IMR-90 (cell line): ENCODE results near the gene ATRNL1. TPM values are rescaled to one million over a fixed set of nuclear protein-coding genes. Genes with fewer than 3 reads are reported as not detected.

Source experiments
- ATAC-seq: fragments of 200-7000 bp; cut with Tn5 transposase; 2 replicates; pipeline ENCODE4 v1.9.1; 2020; ENCODE audit warnings: low read depth, mild to moderate bottlenecking, moderate library complexity
- BruUV-seq: library from RNA; stranded (reverse); fragments of 400-500 nt; replicated peaks from 2 replicates; lab custom pipeline; 2021; lab: Mats Ljungman, UMichigan
- CTCF ChIA-PET: fragments of 300-600 bp; formaldehyde crosslinking; extraction: SDS; loops from one replicate; lab custom pipeline; 2021; ENCODE audit warnings: antibody characterized with exemption; lab: Yijun Ruan, JAX
- POLR2A ChIA-PET: fragments of 300-600 bp; sonication (Branson Sonifier 250); formaldehyde crosslinking; loops from one replicate; lab custom pipeline; 2022; ENCODE audit warnings: antibody characterized with exemption; ENCODE audit not compliant: unreplicated experiment; lab: Charles Lee
- DNase-seq: peaks from one replicate; pipeline ENCODE4 v3.0.0; 2013
- H2AFZ ChIP-seq: replicated peaks from 2 replicates; pipeline ENCODE3; 2013; ENCODE audit warnings: low read length, mild to moderate bottlenecking; ENCODE audit not compliant: poor library complexity
- H2AK5ac ChIP-seq: 2 replicates; pipeline ENCODE4 v1.6.1; 2013; ENCODE audit warnings: low read depth, low read length, inconsistent platforms
- H2AK9ac ChIP-seq: replicated peaks from 2 replicates; pipeline ENCODE3; 2013; ENCODE audit warnings: mild to moderate bottlenecking, low read depth, low read length, moderate library complexity; ENCODE audit not compliant: poor library complexity
- H2BK120ac ChIP-seq: 2 replicates; pipeline ENCODE4 v1.6.1; 2013; ENCODE audit warnings: low read depth, low read length, inconsistent platforms
- H2BK15ac ChIP-seq: 3 replicates; pipeline ENCODE4 v1.6.1; 2013; ENCODE audit warnings: low read depth, low read length, inconsistent platforms
- H2BK20ac ChIP-seq: 2 replicates; pipeline ENCODE4 v1.6.1; 2013; ENCODE audit warnings: low read depth, mild to moderate bottlenecking, inconsistent platforms, low read length, moderate library complexity
- H2BK5ac ChIP-seq: 2 replicates; pipeline ENCODE4 v1.6.1; 2013; ENCODE audit warnings: mild to moderate bottlenecking, low read depth, low read length, inconsistent platforms; ENCODE audit not compliant: poor library complexity, severe bottlenecking
- H3K14ac ChIP-seq: replicated peaks from 2 replicates; pipeline ENCODE4 v1.6.1; 2013; ENCODE audit warnings: low read depth, low read length, inconsistent platforms
- H3K18ac ChIP-seq: 2 replicates; pipeline ENCODE4 v1.6.1; 2013; ENCODE audit warnings: low read depth, low read length, control low read depth
- H3K23ac ChIP-seq: 2 replicates; pipeline ENCODE4 v1.6.1; 2013; ENCODE audit warnings: low read depth, low read length, inconsistent platforms
- H3K27ac ChIP-seq: 2 replicates; pipeline ENCODE4 v1.5.1; 2013; ENCODE audit warnings: mild to moderate bottlenecking, control low read depth, low read length; ENCODE audit not compliant: insufficient read depth
- H3K27me3 ChIP-seq: 2 replicates; pipeline ENCODE4 v1.6.1; 2013; ENCODE audit warnings: low read length; ENCODE audit not compliant: control insufficient read depth, insufficient read depth
- H3K36me3 ChIP-seq: 2 replicates; pipeline ENCODE4 v1.6.1; 2013; ENCODE audit warnings: low read length, mixed read lengths; ENCODE audit not compliant: control insufficient read depth, insufficient read depth
- H3K4ac ChIP-seq: 2 replicates; pipeline ENCODE4 v1.6.1; 2013; ENCODE audit warnings: low read depth, low read length, inconsistent platforms
- H3K4me1 ChIP-seq: 2 replicates; pipeline ENCODE4 v1.6.1; 2013; ENCODE audit warnings: low read length, mixed read lengths; ENCODE audit not compliant: control insufficient read depth, insufficient read depth
- H3K4me2 ChIP-seq: 2 replicates; pipeline ENCODE4 v1.6.1; 2013; ENCODE audit warnings: low read depth, mild to moderate bottlenecking, control low read depth, low read length, moderate library complexity
- H3K4me3 ChIP-seq: 2 replicates; pipeline ENCODE4 v1.5.1; 2013; ENCODE audit warnings: low read depth, mild to moderate bottlenecking, control low read depth, low read length, moderate library complexity; ENCODE audit not compliant: insufficient read depth
- H3K56ac ChIP-seq: 2 replicates; pipeline ENCODE4 v1.6.1; 2013; ENCODE audit warnings: low read length, inconsistent platforms; ENCODE audit not compliant: insufficient read depth; ENCODE audit errors: extremely low read depth
- H3K79me1 ChIP-seq, 2 experiments: 2 replicates each; pipeline ENCODE4 v1.6.1; 2013; ENCODE audit warnings: low read length in 2 of 2, inconsistent platforms in 1 of 2, low read depth in 1 of 2
- H3K9ac ChIP-seq: 2 replicates; pipeline ENCODE4 v1.6.1; 2013; ENCODE audit warnings: low read depth, low read length, control low read depth
- H3K9me1 ChIP-seq: 2 replicates; pipeline ENCODE4 v1.6.1; 2013; ENCODE audit warnings: low read length, inconsistent platforms; ENCODE audit not compliant: insufficient read depth
- H3K9me3 ChIP-seq: 2 replicates; pipeline ENCODE4 v1.6.1; 2013; ENCODE audit warnings: low read length; ENCODE audit not compliant: control insufficient read depth, insufficient read depth
- H4K20me1 ChIP-seq: 2 replicates; pipeline ENCODE4 v1.6.1; 2013; ENCODE audit warnings: low read length, inconsistent platforms; ENCODE audit not compliant: insufficient read depth
- H4K5ac ChIP-seq: 2 replicates; pipeline ENCODE4 v1.6.1; 2013; ENCODE audit warnings: mild to moderate bottlenecking, low read depth, low read length, control low read depth
- H4K8ac ChIP-seq, 2 experiments: 2 replicates each; pipeline ENCODE4 v1.6.1; 2013; ENCODE audit warnings: low read depth in 2 of 2, low read length in 2 of 2, control low read depth in 1 of 2, inconsistent platforms in 1 of 2
- H4K91ac ChIP-seq: 2 replicates; pipeline ENCODE4 v1.6.1; 2013; ENCODE audit warnings: low read depth, low read length, inconsistent platforms; ENCODE audit not compliant: insufficient read depth
- BHLHE40 ChIP-seq: fragments of 150-350 bp; IDR thresholded peaks from 2 replicates; pipeline ENCODE4 v1.6.1; 2016; ENCODE audit warnings: mild to moderate bottlenecking, low read depth, low read length
- CEBPB ChIP-seq: IDR thresholded peaks from 2 replicates; pipeline ENCODE4 v1.6.1; 2012; ENCODE audit warnings: low read depth, low read length, improper control_type of control experiment
- FOS ChIP-seq: fragments of 150-350 bp; IDR thresholded peaks from 2 replicates; pipeline ENCODE4 v1.6.1; 2016; ENCODE audit warnings: low read depth, low read length
- MAZ ChIP-seq: IDR thresholded peaks from 2 replicates; pipeline ENCODE4 v1.6.1; 2012; ENCODE audit warnings: low read depth, mild to moderate bottlenecking, low read length, improper control_type of control experiment, moderate library complexity, borderline replicate concordance
- MXI1 ChIP-seq: IDR thresholded peaks from 2 replicates; pipeline ENCODE4 v1.6.1; 2012; ENCODE audit warnings: low read depth, mild to moderate bottlenecking, low read length, moderate library complexity, borderline replicate concordance
- NFE2L2 ChIP-seq: fragments of 150-350 bp; IDR thresholded peaks from 2 replicates; pipeline ENCODE4 v1.6.1; 2016; ENCODE audit warnings: low read depth, mild to moderate bottlenecking, low read length
- POLR2A ChIP-seq: IDR thresholded peaks from 2 replicates; pipeline ENCODE4 v1.6.1; 2012; ENCODE audit warnings: mild to moderate bottlenecking, low read depth, low read length
- RCOR1 ChIP-seq: IDR thresholded peaks from 2 replicates; pipeline ENCODE4 v1.6.1; 2012; ENCODE audit warnings: mild to moderate bottlenecking, low read length, improper control_type of control experiment; ENCODE audit not compliant: insufficient replicate concordance
- RFX5 ChIP-seq: IDR thresholded peaks from 2 replicates; pipeline ENCODE4 v1.8.0; 2012; ENCODE audit warnings: low read depth, mild to moderate bottlenecking, low read length, moderate library complexity
- SMC3 ChIP-seq: fragments of 150-350 bp; IDR thresholded peaks from 2 replicates; pipeline ENCODE4 v1.6.1; 2016; ENCODE audit warnings: low read depth, mild to moderate bottlenecking, antibody characterized with exemption, low read length, moderate library complexity
- WGBS, 2 experiments: methylation state at CpG; one replicate each; pipeline versions ENCODE4 v1.1.5 to v1.1.7; 2013; ENCODE audit warnings: missing lambda C conversion rate in 2 of 2; ENCODE audit not compliant: insufficient read length in 1 of 2; ENCODE audit errors: extremely low coverage in 2 of 2; 5-methylcytosine and 5-hydroxymethylcytosine counted together
- dilution Hi-C: fragments of 300-500 bp; cut with HindIII; formaldehyde crosslinking; loops from one replicate; pipeline ENCODE4 v1.14.3; 2018; ENCODE audit warnings: low sequenced_read_pairs; ENCODE audit not compliant: unreplicated experiment
- in situ Hi-C: fragments of 300-500 bp; cut with MboI; formaldehyde crosslinking; loops from 3 replicates; pipeline ENCODE4 v1.14.3; 2019; ENCODE audit warnings: low sequenced_read_pairs, inconsistent platforms, mixed read lengths
- intact Hi-C: fragments of 100-400 bp; cut with micrococcal nuclease; formaldehyde crosslinking; loops from 2 replicates; pipeline ENCODE4 v1.10.0; 2022
- polyA plus RNA-seq, 3 experiments: library from polyadenylated mRNA; depleted of rRNA; stranded (reverse); fragments of >200 nt; gene quantifications; 2 replicates each; pipeline ENCODE4 v1.2.3, GENCODE V29; 2012; ENCODE audit warnings: low replicate concordance in 1 of 3
- total RNA-seq: library from RNA; depleted of rRNA; stranded (reverse); fragments of >200 nt; gene quantifications from 2 replicates; pipeline ENCODE4 v1.2.3, GENCODE V29; 2012
- TF ChIP-seq, protein P1 (sequence below): fragments of 150-350 bp; IDR thresholded peaks from 2 replicates; pipeline ENCODE4 v1.6.1; 2016; ENCODE audit warnings: low read depth, mild to moderate bottlenecking, low read length, moderate library complexity, borderline replicate concordance
- TF ChIP-seq, protein P2 (sequence below): conservative IDR thresholded peaks from 2 replicates; pipeline ENCODE4 v1.5.1; 2012; ENCODE audit warnings: mild to moderate bottlenecking, low read depth, low read length, improper control_type of control experiment

Gene ATRNL1
- total and polyA plus RNA-seq, 2 of the 4 experiments (the other 2 are of a cell fraction), result 0.18 to 0.19 TPM

DNA sequence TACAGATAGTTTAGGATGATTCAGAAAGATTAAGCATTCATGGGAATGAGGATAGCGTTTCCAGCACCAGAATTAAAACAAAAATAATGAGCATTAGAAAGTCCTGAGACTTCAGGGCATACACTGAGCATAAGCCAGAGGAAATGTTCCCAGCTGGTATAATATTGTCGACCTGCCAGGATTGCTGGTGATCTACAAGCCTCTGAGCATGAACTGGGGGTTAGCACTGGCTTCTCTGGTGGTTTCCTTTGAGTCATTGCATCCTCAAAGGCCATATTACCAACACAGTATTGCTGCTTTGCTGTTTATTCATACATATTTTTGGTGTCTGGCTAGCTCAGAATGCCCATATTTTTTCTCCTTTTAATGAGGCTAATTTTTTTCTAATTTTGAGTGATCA, 10.7 kb upstream of the ATRNL1 start:
- dilution Hi-C loops (no loop called here), in situ Hi-C loops (no loop called here), intact Hi-C loops (no loop called here)
- Histone ChIP-seq H2AK9ac (no peak overlapping the region), H3K9me1 (no peaks in the 10 kb centered on the region), H2AK5ac (no peak overlapping the region), H3K9me3 (no peaks in the 10 kb centered on the region), H2BK120ac (no peak overlapping the region), H3K4ac (no peak overlapping the region), H2BK5ac (no peak overlapping the region), H2BK15ac (no peak overlapping the region), H3K27ac (no peak overlapping the region), H4K91ac (no peak overlapping the region), H3K23ac (no peak overlapping the region), H2AFZ (no peak overlapping the region), H4K20me1 (no peaks in the 10 kb centered on the region), H3K79me1 (no peaks in the 10 kb centered on the region), H3K4me1 (no peaks in the 10 kb centered on the region), H4K5ac (no peak overlapping the region), H3K4me3 (no peak overlapping the region), H3K36me3 (no peaks in the 10 kb centered on the region), H3K56ac (no peak overlapping the region), H3K14ac (no peak overlapping the region), H3K27me3 (peaks cover 6% of the 10 kb centered on the region; the same call in 1 of the 2 replicates), H2BK20ac (no peak overlapping the region), H4K8ac (no peak overlapping the region), H3K18ac (no peak overlapping the region), H3K9ac (no peak overlapping the region), H3K4me2 (no peak overlapping the region)
- CTCF ChIA-PET, result interaction anchor here (0.7 kb wide), 1 partner anchor 204 kb away, joined by 3 read pairs; no protein-coding TSS in a partner anchor
- POLR2A ChIA-PET, result no interaction called here
- no peak for TF ChIP-seq BHLHE40
- TF ChIP-seq, protein P1, sequence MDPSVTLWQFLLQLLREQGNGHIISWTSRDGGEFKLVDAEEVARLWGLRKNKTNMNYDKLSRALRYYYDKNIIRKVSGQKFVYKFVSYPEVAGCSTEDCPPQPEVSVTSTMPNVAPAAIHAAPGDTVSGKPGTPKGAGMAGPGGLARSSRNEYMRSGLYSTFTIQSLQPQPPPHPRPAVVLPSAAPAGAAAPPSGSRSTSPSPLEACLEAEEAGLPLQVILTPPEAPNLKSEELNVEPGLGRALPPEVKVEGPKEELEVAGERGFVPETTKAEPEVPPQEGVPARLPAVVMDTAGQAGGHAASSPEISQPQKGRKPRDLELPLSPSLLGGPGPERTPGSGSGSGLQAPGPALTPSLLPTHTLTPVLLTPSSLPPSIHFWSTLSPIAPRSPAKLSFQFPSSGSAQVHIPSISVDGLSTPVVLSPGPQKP, result no peak
- TF ChIP-seq FOS, result no peak
- TF ChIP-seq RCOR1, result no peak
- no peak for TF ChIP-seq MXI1
- TF ChIP-seq CEBPB, result no peak
- no peak for TF ChIP-seq POLR2A
- TF ChIP-seq, protein P2, sequence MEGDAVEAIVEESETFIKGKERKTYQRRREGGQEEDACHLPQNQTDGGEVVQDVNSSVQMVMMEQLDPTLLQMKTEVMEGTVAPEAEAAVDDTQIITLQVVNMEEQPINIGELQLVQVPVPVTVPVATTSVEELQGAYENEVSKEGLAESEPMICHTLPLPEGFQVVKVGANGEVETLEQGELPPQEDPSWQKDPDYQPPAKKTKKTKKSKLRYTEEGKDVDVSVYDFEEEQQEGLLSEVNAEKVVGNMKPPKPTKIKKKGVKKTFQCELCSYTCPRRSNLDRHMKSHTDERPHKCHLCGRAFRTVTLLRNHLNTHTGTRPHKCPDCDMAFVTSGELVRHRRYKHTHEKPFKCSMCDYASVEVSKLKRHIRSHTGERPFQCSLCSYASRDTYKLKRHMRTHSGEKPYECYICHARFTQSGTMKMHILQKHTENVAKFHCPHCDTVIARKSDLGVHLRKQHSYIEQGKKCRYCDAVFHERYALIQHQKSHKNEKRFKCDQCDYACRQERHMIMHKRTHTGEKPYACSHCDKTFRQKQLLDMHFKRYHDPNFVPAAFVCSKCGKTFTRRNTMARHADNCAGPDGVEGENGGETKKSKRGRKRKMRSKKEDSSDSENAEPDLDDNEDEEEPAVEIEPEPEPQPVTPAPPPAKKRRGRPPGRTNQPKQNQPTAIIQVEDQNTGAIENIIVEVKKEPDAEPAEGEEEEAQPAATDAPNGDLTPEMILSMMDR, result no peak
- no peak for TF ChIP-seq SMC3
- TF ChIP-seq NFE2L2, result no peak
- no peak for TF ChIP-seq MAZ
- no peak for TF ChIP-seq RFX5
- no peak for ATAC-seq
- WGBS, 2 experiments, result no CpG with 5 or more reads among the region's 2 CpGs
- no peak for DNase-seq
- BruUV-seq, result no TSS peak
